Endodermal cell (in vitro differentiated cells): ENCODE measurements around the gene LAP3. TPM values are rescaled to one million over a fixed set of nuclear protein-coding genes. Genes with fewer than 3 reads are reported as not detected.

Experiments
- DNase-seq: peaks from one replicate; pipeline ENCODE4 v3.0.0-alpha.2; 2017
- H3K27ac ChIP-seq: 2 replicates; pipeline ENCODE4 v1.5.1; 2013; ENCODE audit warnings: mild to moderate bottlenecking, low read depth, low read length, moderate library complexity
- H3K27me3 ChIP-seq: 2 replicates; pipeline ENCODE4 v1.6.1; 2013; ENCODE audit warnings: mild to moderate bottlenecking, low read length, moderate library complexity; ENCODE audit not compliant: insufficient read depth, control insufficient read depth, poor library complexity, severe bottlenecking
- H3K36me3 ChIP-seq: 2 replicates; pipeline ENCODE4 v1.7.0; 2013; ENCODE audit warnings: mild to moderate bottlenecking, low read length, moderate library complexity; ENCODE audit not compliant: control insufficient read depth, insufficient read depth
- H3K4me1 ChIP-seq: one replicate; pipeline ENCODE4 v1.7.0; 2013; ENCODE audit warnings: low read length; ENCODE audit not compliant: control insufficient read depth, insufficient read depth
- H3K4me3 ChIP-seq: 2 replicates; pipeline ENCODE4 v1.5.1; 2013; ENCODE audit warnings: mild to moderate bottlenecking, low read length, moderate library complexity
- H3K9ac ChIP-seq: 2 replicates; pipeline ENCODE4 v1.6.1; 2013; ENCODE audit warnings: mild to moderate bottlenecking, low read length, moderate library complexity; ENCODE audit not compliant: poor library complexity, severe bottlenecking; ENCODE audit errors: extremely low read depth
- H3K9me3 ChIP-seq: 2 replicates; pipeline ENCODE4 v1.6.1; 2013; ENCODE audit warnings: mild to moderate bottlenecking, low read length, moderate library complexity; ENCODE audit not compliant: control insufficient read depth
- H3K27ac Mint-ChIP-seq: 2 replicates; pipeline ENCODE4 v1.8.0; 2020; ENCODE audit warnings: mixed read lengths
- H3K27me3 Mint-ChIP-seq: 2 replicates; pipeline ENCODE4 v1.8.0; 2021; ENCODE audit warnings: mild to moderate bottlenecking, mixed read lengths; ENCODE audit not compliant: insufficient read depth
- H3K36me3 Mint-ChIP-seq: 2 replicates; pipeline ENCODE4 v1.8.0; 2020; ENCODE audit warnings: low read depth, mixed read lengths
- H3K4me1 Mint-ChIP-seq: 2 replicates; pipeline ENCODE4 v1.8.0; 2020; ENCODE audit warnings: mixed read lengths
- H3K4me3 Mint-ChIP-seq: 2 replicates; pipeline ENCODE4 v1.8.0; 2020; ENCODE audit warnings: mild to moderate bottlenecking, moderate library complexity, mixed read lengths
- H3K9me3 Mint-ChIP-seq: 2 replicates; pipeline ENCODE4 v1.8.0; 2020; ENCODE audit warnings: mild to moderate bottlenecking, mixed read lengths
- CTCF ChIP-seq: fragments of 200-600 bp; sonication (generic); conservative IDR thresholded peaks from 2 replicates; pipeline ENCODE4 v1.5.0; 2021; ENCODE audit warnings: antibody characterized with exemption, mild to moderate bottlenecking
- WGBS, 2 experiments: methylation state at CpG; one replicate each; pipeline versions ENCODE4 v1.1.5 to v1.1.7; 2013; ENCODE audit warnings: missing lambda C conversion rate in 2 of 2, mixed read lengths in 1 of 2; ENCODE audit not compliant: insufficient coverage in 1 of 2, insufficient read length in 1 of 2; 5-methylcytosine and 5-hydroxymethylcytosine counted together
- total RNA-seq, 2 donors: library from RNA; stranded (reverse); fragmentation: NEBNext Ultra II Directional in 1 of 2; extraction: Animal tissue kit (Norgen Biotek cat#: 25700) in 1 of 2; gene quantifications; 2 replicates in 1 of 2; 3 replicates in 1 of 2; pipeline ENCODE4 v1.2.1, GENCODE V29; 2021

LAP3 gene
- total RNA-seq, 2 donors from 2014 or later = 34.3 to 39.9 TPM

GRCh38 chr4:17657090-17657489, 80.1 kb downstream of the LAP3 start:
- H3K36me3 ChIP-seq = no peaks in the 10 kb centered on the region
- Mint-ChIP-seq H3K27me3 (no peaks in the 10 kb centered on the region), H3K36me3 (no peaks in the 10 kb centered on the region), H3K4me1 (no peaks in the 10 kb centered on the region), H3K27ac (no peak overlapping the region), H3K4me3 (no peak overlapping the region), H3K9me3 (no peaks in the 10 kb centered on the region)
- no peak overlapping the region for H3K27ac ChIP-seq
- DNase-seq = no peak
- H3K27me3 ChIP-seq = no peaks in the 10 kb centered on the region
- no peak overlapping the region for H3K9ac ChIP-seq
- no peaks in the 10 kb centered on the region for H3K4me1 ChIP-seq
- no peaks in the 10 kb centered on the region for H3K9me3 ChIP-seq
- WGBS, 2 experiments = 83 to 87% methylated on average over 1 of the region's 1 CpG
- no peak for TF ChIP-seq CTCF
- H3K4me3 ChIP-seq = no peak overlapping the region

Other genes with a start within 250 kb of the LAP3 start
- 10 to 100 TPM; 28.2 to 36.3 TPM for gene QDPR, start 65.1 kb upstream of the LAP3 start, total RNA-seq
- gene CLRN2, start 62.0 kb upstream of the LAP3 start, total RNA-seq = not detected
- gene MED28, start 37.4 kb downstream of the LAP3 start, total RNA-seq = 100 to 1,000 TPM in 1 of 2 donors, 10 to 100 TPM in 1; 94.5 to 107 TPM
- gene FAM184B, start 204.4 kb downstream of the LAP3 start, total RNA-seq = under 1 TPM in 1 of 2 donors, not detected in 1; 0.07 TPM
- gene DCAF16, start 233.6 kb downstream of the LAP3 start, total RNA-seq = 10 to 100 TPM; 52.0 to 63.1 TPM
- gene NCAPG, start 233.8 kb downstream of the LAP3 start, total RNA-seq = 10 to 100 TPM; 37.5 to 47.4 TPM